H1 (cell line): ENCODE results near the gene KATNAL1. TPM values are rescaled to one million over a fixed set of nuclear protein-coding genes. Genes with fewer than 3 reads are reported as not detected.

ENCODE experiments used
- CTCF ChIA-PET: fragments of 300-600 bp; sonication (Branson Sonifier 250); formaldehyde crosslinking; loops from one replicate; lab custom pipeline; 2021; ENCODE audit not compliant: partially characterized antibody; lab: Charles Lee
- POLR2A ChIA-PET: fragments of 300-600 bp; sonication (Branson Sonifier 250); formaldehyde crosslinking; loops from one replicate; lab custom pipeline; 2021; ENCODE audit warnings: inconsistent platforms; ENCODE audit not compliant: partially characterized antibody; lab: Charles Lee
- DNase-seq, 2 experiments: peaks; one replicate each; pipeline versions ENCODE4 v3.0.0 to v3.0.0-alpha.2; 2010 to 2022; ENCODE audit warnings: low spot score in 2 of 2, low read depth in 1 of 2, mixed read lengths in 1 of 2
- FAIRE-seq: peaks from 2 replicates; lab custom pipeline; 2011; peaks lifted over from hg19 to GRCh38; lab: Jason Lieb, UNC
- H2AFZ ChIP-seq: 2 replicates; pipeline ENCODE4 v1.8.1; 2012; ENCODE audit warnings: low read length, inconsistent platforms
- H2AK5ac ChIP-seq: 2 replicates; pipeline ENCODE4 v1.6.1; 2013; ENCODE audit warnings: low read depth, low read length
- H2BK120ac ChIP-seq: replicated peaks from 2 replicates; pipeline ENCODE3; 2013; ENCODE audit warnings: low read depth, low read length, inconsistent platforms
- H2BK12ac ChIP-seq: 2 replicates; pipeline ENCODE4 v1.6.1; 2013; ENCODE audit warnings: low read depth, low read length
- H2BK15ac ChIP-seq: 2 replicates; pipeline ENCODE4 v1.6.1; 2013; ENCODE audit warnings: low read length
- H2BK20ac ChIP-seq: 2 replicates; pipeline ENCODE4 v1.6.1; 2013; ENCODE audit warnings: low read length
- H2BK5ac ChIP-seq: 2 replicates; pipeline ENCODE4 v1.6.1; 2013; ENCODE audit warnings: low read depth, low read length
- H3K14ac ChIP-seq: 2 replicates; pipeline ENCODE4 v1.6.1; 2013; ENCODE audit warnings: inconsistent platforms; ENCODE audit not compliant: insufficient read length
- H3K18ac ChIP-seq: 2 replicates; pipeline ENCODE4 v1.6.1; 2013; ENCODE audit warnings: low read length; ENCODE audit errors: extremely low read depth
- H3K23ac ChIP-seq: 2 replicates; pipeline ENCODE4 v1.6.1; 2013; ENCODE audit warnings: inconsistent platforms; ENCODE audit not compliant: insufficient read length
- H3K23me2 ChIP-seq: 2 replicates; pipeline ENCODE4 v1.6.1; 2013; ENCODE audit warnings: low read depth, low read length
- H3K27ac ChIP-seq: 2 replicates; pipeline ENCODE4 v1.6.1; 2011; ENCODE audit warnings: low read depth, low read length, inconsistent platforms
- H3K27me3 ChIP-seq, 4 experiments: replicated peaks in 1 of 4; 1 replicate in 1 of 4; 2 replicates in 3 of 4; pipeline versions ENCODE4 v1.6.1 to v1.8.1; 2011 to 2013; ENCODE audit warnings: low read length in 3 of 4, mild to moderate bottlenecking in 3 of 4, inconsistent platforms in 2 of 4, mixed read lengths in 2 of 4, moderate library complexity in 1 of 4; ENCODE audit not compliant: control insufficient read depth in 3 of 4, insufficient read depth in 3 of 4; ENCODE audit errors: extremely low read depth in 1 of 4
- H3K36me3 ChIP-seq, 4 experiments: 2 replicates each; pipeline versions ENCODE4 v1.6.1 to v1.8.1; 2011 to 2013; ENCODE audit warnings: mild to moderate bottlenecking in 4 of 4, low read length in 3 of 4, moderate library complexity in 2 of 4, control low read depth in 1 of 4, inconsistent platforms in 1 of 4; ENCODE audit not compliant: insufficient read depth in 4 of 4, control insufficient read depth in 2 of 4
- H3K4ac ChIP-seq: replicated peaks from 2 replicates; pipeline ENCODE3; 2013; ENCODE audit warnings: low read length, low read depth, mixed read lengths, inconsistent platforms; ENCODE audit not compliant: insufficient read length
- H3K4me1 ChIP-seq, 4 experiments: replicated peaks in 1 of 4; 1 replicate in 1 of 4; 2 replicates in 3 of 4; pipeline versions ENCODE4 v1.6.1 to v1.8.1; 2011 to 2013; ENCODE audit warnings: low read length in 3 of 4, inconsistent platforms in 2 of 4, mixed read lengths in 1 of 4; ENCODE audit not compliant: insufficient read depth in 4 of 4, control insufficient read depth in 3 of 4
- H3K4me2 ChIP-seq, 2 experiments: 2 replicates each; pipeline versions ENCODE4 v1.6.1 to v1.8.1; 2011 to 2013; ENCODE audit warnings: low read depth in 2 of 2, low read length in 2 of 2, control low read depth in 1 of 2, inconsistent platforms in 1 of 2, mild to moderate bottlenecking in 1 of 2; ENCODE audit not compliant: insufficient read depth in 1 of 2
- H3K4me3 ChIP-seq, 4 experiments: fragments of 200-600, 300-600 bp in 1 of 4; sonication (generic), shearing (Covaris generic), sonication (Bioruptor Twin) in 1 of 4; 2 replicates each; pipeline versions ENCODE4 v1.5.1 to v1.8.1; 2011 to 2016; ENCODE audit warnings: low read length in 4 of 4, low read depth in 3 of 4, control low read depth in 2 of 4, inconsistent platforms in 2 of 4, mild to moderate bottlenecking in 2 of 4, mixed read lengths in 1 of 4, moderate library complexity in 1 of 4; ENCODE audit not compliant: insufficient read depth in 2 of 4; ENCODE audit errors: extremely low read depth in 1 of 4
- H3K56ac ChIP-seq: replicated peaks from 2 replicates; pipeline ENCODE3; 2013; ENCODE audit warnings: low read depth, mild to moderate bottlenecking, mixed read lengths, low read length, inconsistent platforms; ENCODE audit not compliant: insufficient read length
- H3K79me1 ChIP-seq: 2 replicates; pipeline ENCODE4 v1.6.1; 2013; ENCODE audit warnings: low read depth, low read length, control low read depth
- H3K79me2 ChIP-seq, 2 experiments: 2 replicates each; pipeline versions ENCODE4 v1.6.1 to v1.8.1; 2012 to 2013; ENCODE audit warnings: low read length in 2 of 2, mild to moderate bottlenecking in 2 of 2, inconsistent platforms in 1 of 2; ENCODE audit not compliant: insufficient read depth in 2 of 2, control insufficient read depth in 1 of 2
- H3K9ac ChIP-seq, 4 experiments: replicated peaks in 1 of 4; 1 replicate in 1 of 4; 2 replicates in 3 of 4; pipeline versions ENCODE4 v1.6.1 to v1.8.1; 2011 to 2013; ENCODE audit warnings: low read depth in 3 of 4, low read length in 3 of 4, control low read depth in 2 of 4, mild to moderate bottlenecking in 2 of 4, moderate library complexity in 2 of 4, inconsistent platforms in 1 of 4; ENCODE audit errors: extremely low read depth in 1 of 4
- H3K9me3 ChIP-seq, 2 experiments: 2 replicates each; pipeline versions ENCODE4 v1.6.1 to v1.8.1; 2012 to 2013; ENCODE audit warnings: mild to moderate bottlenecking in 2 of 2, moderate library complexity in 2 of 2, control low read depth in 1 of 2, inconsistent platforms in 1 of 2, low read depth in 1 of 2, low read length in 1 of 2, mixed read lengths in 1 of 2; ENCODE audit not compliant: insufficient read depth in 2 of 2
- H4K20me1 ChIP-seq, 2 experiments: replicated peaks in 1 of 2; 2 replicates each; pipeline versions ENCODE3 to v1.8.1; 2011 to 2013; ENCODE audit warnings: inconsistent platforms in 2 of 2, low read length in 2 of 2, mild to moderate bottlenecking in 1 of 2; ENCODE audit not compliant: insufficient read depth in 2 of 2, control insufficient read depth in 1 of 2
- H4K5ac ChIP-seq: 2 replicates; pipeline ENCODE4 v1.6.1; 2013; ENCODE audit warnings: low read length, low read depth, mixed read lengths, inconsistent platforms; ENCODE audit not compliant: insufficient read length
- H4K8ac ChIP-seq: 2 replicates; pipeline ENCODE4 v1.8.0; 2013; ENCODE audit warnings: mild to moderate bottlenecking, moderate library complexity, low read length, inconsistent platforms; ENCODE audit not compliant: insufficient read depth; ENCODE audit errors: extremely low read depth
- H4K91ac ChIP-seq: replicated peaks from 2 replicates; pipeline ENCODE3; 2013; ENCODE audit warnings: low read length, mixed read lengths, inconsistent platforms; ENCODE audit not compliant: insufficient read length
- KDM4A ChIP-seq: IDR thresholded peaks from one replicate; pipeline ENCODE4 v1.7.1; 2012; ENCODE audit warnings: low read depth, mild to moderate bottlenecking, moderate library complexity, low read length, inconsistent platforms; ENCODE audit not compliant: severe bottlenecking
- MAFK ChIP-seq: IDR thresholded peaks from 2 replicates; pipeline ENCODE4 v1.6.1; 2012; ENCODE audit warnings: low read depth, mild to moderate bottlenecking, improper control_type of control experiment, low read length
- WGBS, 2 experiments: shearing (Covaris generic) in 1 of 2; methylation state at CpG; one replicate each; pipeline versions ENCODE4 v1.1.6 to v1.1.7; 2013 to 2015; ENCODE audit warnings: low lambda C conversion rate in 2 of 2, mixed read lengths in 2 of 2, inconsistent platforms in 1 of 2, low coverage in 1 of 2, missing lambda C conversion rate in 1 of 2; ENCODE audit not compliant: insufficient replicate concordance in 2 of 2, insufficient coverage in 1 of 2, insufficient read length in 1 of 2; ENCODE audit errors: extremely low coverage in 1 of 2, missing lambda C conversion rate in 1 of 2; 5-methylcytosine and 5-hydroxymethylcytosine counted together
- polyA plus RNA-seq, 7 experiments: library from polyadenylated mRNA; depleted of rRNA in 3 of 7; stranded (reverse) in 5 of 7; unstranded in 2 of 7; fragments of >200 nt in 5 of 7; fragments of 200-250 nt in 2 of 7; gene quantifications; 1 replicate in 5 of 7; 2 replicates in 1 of 7; 4 replicates in 1 of 7; pipeline versions ENCODE4 v1.2.1 to v1.2.3, GENCODE V29; 2011 to 2013; ENCODE audit warnings: missing spikeins in 2 of 7, mixed read lengths in 2 of 7
- total RNA-seq: library from RNA; stranded (reverse); fragmentation: NEBNext Ultra II Directional; extraction: Animal tissue kit (Norgen Biotek cat#: 25700); gene quantifications from 2 replicates; pipeline ENCODE4 v1.2.1, GENCODE V29; 2021

The KATNAL1 gene
- total and polyA plus RNA-seq, 2 of the 8 experiments (the other 6 are each of a cell fraction or from before 2014, with no cell fraction given), result 4.0 to 13.2 TPM

GRCh38 chr13:30247406-30247805, 59.9 kb downstream of the KATNAL1 start:
- Histone ChIP-seq H3K23me2 (no peaks in the 10 kb centered on the region), H2BK12ac (no peak overlapping the region), H3K4me3 (no peak overlapping the region), H4K91ac (no peak overlapping the region), H3K23ac (no peak overlapping the region), H2AK5ac (no peak overlapping the region), H3K18ac (no peak overlapping the region), H3K56ac (no peak overlapping the region), H3K27ac (no peak overlapping the region), H3K36me3 (no peaks in the 10 kb centered on the region; a peak in 1 of 8 replicates), H3K9ac (no peak overlapping the region), H4K20me1 (no peaks in the 10 kb centered on the region), H4K8ac (no peak overlapping the region), H3K4ac (no peak overlapping the region), H2BK15ac (no peak overlapping the region), H4K5ac (no peak overlapping the region), H3K79me2 (no peaks in the 10 kb centered on the region), H3K14ac (no peak overlapping the region), H2BK5ac (no peak overlapping the region), H3K79me1 (no peaks in the 10 kb centered on the region), H3K4me2 (no peak overlapping the region), H2BK120ac (no peak overlapping the region), H2AFZ (no peak overlapping the region), H3K9me3 (peaks cover 4 to 7% of the 10 kb centered on the region in 2 experiments; a peak in 2 of 4 replicates), H3K4me1 (no peaks in the 10 kb centered on the region), H2BK20ac (no peak overlapping the region), H3K27me3 (no peaks in the 10 kb centered on the region)
- TF ChIP-seq MAFK (peak; percentile 44; the same call in 1 of the 2 replicates), KDM4A (no peak)
- 86% methylated on average over 2 of the region's 2 CpGs; no CpG with 5 or more reads in 1 of the 2 experiments for whole genome bisulfite sequencing, 2 experiments
- CTCF ChIA-PET, result no interaction called here
- no peak for FAIRE-seq
- no peak for DNase-seq
- POLR2A ChIA-PET, result no interaction called here
